Gastroesophageal sphincter (tissue), 4 donors: Measurements from ENCODE around the gene CIB2. TPM values are rescaled to one million over a fixed set of nuclear protein-coding genes. Genes with fewer than 3 reads are reported as not detected.

Source experiments
- ATAC-seq: fragments of 150-250 bp; one replicate; pipeline ENCODE4 v1.9.1; 2016; ENCODE audit warnings: mild to moderate bottlenecking, moderate library complexity
- H3K27ac ChIP-seq, 4 donors: fragments of 200-600 bp; sonication (generic) in 3 of 4; 1 replicate in 3 of 4; 2 replicates in 1 of 4; pipeline ENCODE4 v1.5.1; 2016 to 2019
- H3K27me3 ChIP-seq: fragments of 200-600 bp; sonication (generic); one replicate; pipeline ENCODE4 v1.5.1; 2019
- H3K36me3 ChIP-seq, 2 donors: fragments of 200-600 bp; sonication (generic); one replicate each; pipeline ENCODE4 v1.5.1; 2019; ENCODE audit warnings: control low read depth in 1 of 2
- H3K4me1 ChIP-seq, 3 donors: fragments of 200-600 bp; sonication (generic); 1 replicate in 2 of 3; 2 replicates in 1 of 3; pipeline ENCODE4 v1.5.1; 2016 to 2019; ENCODE audit warnings: control low read depth in 2 of 3
- H3K4me3 ChIP-seq, 2 donors: fragments of 200-600 bp; sonication (generic); one replicate each; pipeline ENCODE4 v1.5.1; 2019; ENCODE audit warnings: mild to moderate bottlenecking in 1 of 2, moderate library complexity in 1 of 2
- H3K9me3 ChIP-seq, 3 donors: fragments of 200-600 bp; sonication (generic); one replicate each; pipeline ENCODE4 v1.5.1; 2017 to 2019; ENCODE audit warnings: control low read depth in 2 of 3
- CTCF ChIP-seq, 4 experiments: fragments of 200-600 bp in 2 of 4; fragments of 450-650 bp in 2 of 4; sonication (generic) in 1 of 4; IDR thresholded peaks; one replicate each; pipeline ENCODE4 v1.5.1; 2017 to 2019; ENCODE audit warnings: antibody characterized with exemption in 4 of 4, mild to moderate bottlenecking in 2 of 4, moderate library complexity in 2 of 4
- EP300 ChIP-seq: sonication (generic); formaldehyde crosslinking; IDR thresholded peaks from one replicate; pipeline ENCODE4 v1.6.1; 2017; ENCODE audit warnings: antibody characterized with exemption, mild to moderate bottlenecking
- POLR2A ChIP-seq, 2 donors: fragments of 450-650 bp; IDR thresholded peaks; one replicate each; pipeline ENCODE4 v1.6.1; 2017; ENCODE audit warnings: antibody characterized with exemption in 2 of 2, mild to moderate bottlenecking in 2 of 2, moderate library complexity in 1 of 2
- POLR2AphosphoS5 ChIP-seq: sonication (generic); formaldehyde crosslinking; IDR thresholded peaks from one replicate; pipeline ENCODE4 v1.6.1; 2017; ENCODE audit warnings: antibody characterized with exemption
- WGBS, 2 donors: methylation state at CpG; one replicate each; pipeline ENCODE4 v1.1.5; 2018; ENCODE audit warnings: low coverage in 1 of 2; 5-methylcytosine and 5-hydroxymethylcytosine counted together
- total RNA-seq, 4 donors: library from RNA; depleted of rRNA; stranded (reverse); fragments of >200 nt; gene quantifications; one replicate each; pipeline ENCODE4 v1.1.0, GENCODE V29; 2016

CIB2 gene
- total RNA-seq, 4 donors from 2014 or later = 3.0 to 17.4 (median 8.8) TPM

GRCh38 chr15:78102741-78103140 is 28.5 kb downstream of the CIB2 start:
- no peak for ATAC-seq
- 100% methylated on average over 1 of the region's 6 CpGs; no CpG with 5 or more reads in 1 of the 2 donors for WGBS, 2 donors
- H3K27me3 ChIP-seq = no peaks in the 10 kb centered on the region
- H3K4me3 ChIP-seq = no peak overlapping the region
- peaks cover 0 to 4% (median 0%) of the 10 kb centered on the region in 3 donors for H3K4me1 ChIP-seq
- H3K27ac ChIP-seq = no peak overlapping the region
- no peak for TF ChIP-seq CTCF (IDR thresholded peaks at IDR 0.05)
- no peak for TF ChIP-seq POLR2AphosphoS5
- TF ChIP-seq POLR2A (IDR thresholded peaks at IDR 0.05) = no peak
- no peak for TF ChIP-seq EP300
- H3K9me3 ChIP-seq = no peaks in the 10 kb centered on the region
- no peaks in the 10 kb centered on the region for H3K36me3 ChIP-seq

GRCh38 chr15:78102211-78102610 is 29.0 kb downstream of the CIB2 start:
- Histone ChIP-seq H3K27me3 (no peaks in the 10 kb centered on the region), H3K27ac (no peak overlapping the region), H3K4me1 (peaks cover 0 to 4% (median 0%) of the 10 kb centered on the region in 3 donors), H3K9me3 (no peaks in the 10 kb centered on the region), H3K4me3 (no peak overlapping the region), H3K36me3 (no peaks in the 10 kb centered on the region)
- WGBS, 2 donors = 71 to 85% methylated on average over 1 of the region's 1 CpG
- no peak for ATAC-seq
- TF ChIP-seq CTCF (IDR thresholded peaks at IDR 0.05) (no peak), POLR2A (IDR thresholded peaks at IDR 0.05) (no peak), EP300 (no peak), POLR2AphosphoS5 (no peak)

GRCh38 chr15:78101423-78102105 is 29.7 kb downstream of the CIB2 start:
- H3K4me3 ChIP-seq = no peak overlapping the region
- ATAC-seq = no peak
- H3K4me1 ChIP-seq = peaks cover 0 to 4% (median 0%) of the 10 kb centered on the region in 3 donors
- H3K9me3 ChIP-seq = no peaks in the 10 kb centered on the region
- WGBS, 2 donors = 80% methylated on average over 1 of the region's 5 CpGs; no CpG with 5 or more reads in 1 of the 2 donors
- H3K27me3 ChIP-seq = no peaks in the 10 kb centered on the region
- no peak overlapping the region for H3K27ac ChIP-seq
- TF ChIP-seq POLR2AphosphoS5 = no peak
- TF ChIP-seq POLR2A (IDR thresholded peaks at IDR 0.05) = no peak
- no peak for TF ChIP-seq EP300
- TF ChIP-seq CTCF (IDR thresholded peaks at IDR 0.05) = no peak
- H3K36me3 ChIP-seq = no peaks in the 10 kb centered on the region

- TF ChIP-seq EP300 = no peak
- TF ChIP-seq POLR2A (IDR thresholded peaks at IDR 0.05) = no peak
- TF ChIP-seq CTCF (IDR thresholded peaks at IDR 0.05) = no peak
- TF ChIP-seq POLR2AphosphoS5 = no peak
- Histone ChIP-seq H3K27ac (no peak overlapping the region), H3K9me3 (no peaks in the 10 kb centered on the region), H3K4me1 (peaks cover 0 to 4% (median 0%) of the 10 kb centered on the region in 3 donors), H3K4me3 (no peak overlapping the region), H3K27me3 (no peaks in the 10 kb centered on the region), H3K36me3 (no peaks in the 10 kb centered on the region)
- no peak for ATAC-seq
- no CpG with 5 or more reads among the region's 2 CpGs for WGBS, 2 donors
Measured at GRCh38 chr15:78100886-78101285, 30.4 kb downstream of the CIB2 start.

GRCh38 chr15:78098131-78098755 is 33.0 kb downstream of the CIB2 start:
- H3K36me3 ChIP-seq = no peaks in the 10 kb centered on the region
- 100% methylated on average over 2 of the region's 11 CpGs; no CpG with 5 or more reads in 1 of the 2 donors for WGBS, 2 donors
- H3K4me1 ChIP-seq = peaks cover 0 to 9% (median 0%) of the 10 kb centered on the region in 3 donors
- TF ChIP-seq EP300 (no peak), POLR2A (IDR thresholded peaks at IDR 0.05) (no peak), CTCF (IDR thresholded peaks at IDR 0.05) (no peak), POLR2AphosphoS5 (no peak)
- ATAC-seq = no peak
- H3K4me3 ChIP-seq = no peak overlapping the region
- H3K27me3 ChIP-seq = no peaks in the 10 kb centered on the region
- H3K9me3 ChIP-seq = no peaks in the 10 kb centered on the region
- H3K27ac ChIP-seq = no peak overlapping the region
